Femur (tissue), 1 donor: ENCODE measurements around the gene PDK1.

ENCODE experiments used
- DNase-seq: peaks from one replicate; pipeline ENCODE4 v3.0.0-alpha.2; 2017

PDK1 gene

GRCh38 chr2:172597176-172597842, 41.4 kb downstream of the PDK1 start:
- no peak for DNase-seq

DNA sequence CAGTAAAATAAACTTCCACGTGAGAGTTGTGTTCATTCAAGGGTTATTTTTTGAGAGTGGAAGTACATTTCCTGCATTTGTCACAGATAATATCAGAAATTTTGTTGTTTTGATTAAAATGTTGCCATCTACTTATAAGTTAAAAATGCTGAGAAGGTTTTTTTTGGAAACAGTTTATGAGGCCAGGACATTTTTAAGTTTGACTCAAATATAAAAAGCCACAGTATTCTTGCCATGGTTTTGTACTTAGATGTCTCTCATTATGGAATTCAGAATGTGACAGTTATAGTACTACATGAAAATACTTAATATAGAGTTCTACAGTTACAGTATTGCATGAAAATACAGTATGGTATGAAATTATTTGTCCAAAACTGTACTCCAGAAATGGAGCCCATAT, 44.1 kb downstream of the PDK1 start:
- no peak for DNase-seq

DNA sequence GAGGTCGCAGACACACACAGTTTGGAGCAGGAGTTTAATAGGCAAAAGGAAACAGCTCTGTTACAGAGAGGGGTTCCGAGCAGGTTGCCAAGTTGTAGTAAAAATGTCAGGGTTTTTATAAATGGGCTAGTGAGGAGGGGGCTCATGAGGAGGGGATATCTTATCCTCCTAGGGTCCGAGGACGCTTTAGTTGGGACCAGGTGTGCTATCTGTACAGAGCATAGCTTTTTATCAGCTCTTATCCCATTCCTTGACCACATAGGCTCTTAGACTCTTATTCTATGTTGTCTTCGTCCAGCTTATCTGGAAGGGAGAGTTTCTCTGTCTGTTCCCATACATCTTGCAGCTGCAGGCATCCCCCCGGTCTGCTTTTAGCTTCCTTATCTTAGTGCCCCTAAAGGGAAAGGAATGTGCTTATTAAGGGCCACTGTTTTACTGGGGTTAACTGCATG, 44.7 kb downstream of the PDK1 start:
- no peak for DNase-seq

DNA sequence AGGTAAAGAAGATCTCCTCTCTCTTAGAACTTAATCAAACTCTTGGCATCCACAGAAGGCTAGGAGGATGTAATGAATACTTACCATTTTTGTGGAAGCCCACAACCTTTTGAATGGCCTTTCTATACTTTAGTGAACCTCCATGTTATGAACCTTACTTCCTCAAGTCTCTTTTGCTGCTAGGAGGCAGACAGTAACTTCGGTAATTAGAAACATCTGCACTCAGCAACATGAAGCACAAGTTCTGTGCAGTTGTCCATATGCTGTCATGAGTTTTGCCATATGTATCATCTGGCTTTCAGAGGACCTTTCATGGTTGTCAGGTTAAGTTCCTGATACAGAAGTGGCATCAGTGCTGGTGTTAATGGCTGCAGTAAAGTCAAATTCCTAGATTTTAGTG, 50.4 kb downstream of the PDK1 start:
- no peak for DNase-seq

GRCh38 chr2:172607379-172607928, 51.6 kb downstream of the PDK1 start:
- no peak for DNase-seq

GRCh38 chr2:172609488-172609887, 53.6 kb downstream of the PDK1 start:
- DNase-seq: no peak

DNA sequence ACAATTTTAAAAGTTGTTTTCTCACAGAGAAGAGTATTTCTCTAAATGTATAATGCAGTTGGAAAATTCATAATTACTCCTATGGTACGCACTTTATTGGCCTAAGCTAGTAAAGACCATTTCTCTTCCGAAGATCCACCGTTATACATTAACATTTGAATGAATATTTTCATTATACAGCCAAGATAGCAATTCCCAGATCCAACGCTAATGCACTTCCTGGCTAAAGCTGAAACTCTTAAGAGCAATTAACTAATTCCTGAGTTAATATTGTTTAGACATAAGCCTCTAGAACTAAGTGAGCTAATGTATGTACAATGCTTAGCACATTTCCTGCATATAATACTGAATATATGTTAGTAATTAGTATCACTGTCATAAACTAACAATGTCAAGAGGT, 56.2 kb downstream of the PDK1 start:
- DNase-seq: no peak

DNA sequence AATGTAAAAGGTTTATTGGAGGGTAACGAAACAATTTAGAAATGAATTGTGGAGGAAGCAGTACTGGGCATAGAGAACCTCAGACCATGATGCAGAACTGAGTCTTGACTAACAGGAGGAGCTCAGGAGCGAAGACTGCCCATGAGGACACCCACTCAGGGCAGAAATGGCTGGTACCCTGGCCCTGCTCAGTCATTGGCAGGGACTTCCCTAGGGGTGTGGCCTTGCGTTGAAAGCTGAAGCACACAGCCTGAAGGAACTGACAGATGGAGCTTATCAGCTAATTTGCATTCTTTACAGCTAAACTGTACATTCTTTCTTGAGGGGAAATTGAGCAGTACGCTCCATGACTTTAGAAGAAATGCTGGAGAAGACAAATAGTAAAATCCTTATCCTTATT, 57.1 kb downstream of the PDK1 start:
- no peak for DNase-seq

DNA sequence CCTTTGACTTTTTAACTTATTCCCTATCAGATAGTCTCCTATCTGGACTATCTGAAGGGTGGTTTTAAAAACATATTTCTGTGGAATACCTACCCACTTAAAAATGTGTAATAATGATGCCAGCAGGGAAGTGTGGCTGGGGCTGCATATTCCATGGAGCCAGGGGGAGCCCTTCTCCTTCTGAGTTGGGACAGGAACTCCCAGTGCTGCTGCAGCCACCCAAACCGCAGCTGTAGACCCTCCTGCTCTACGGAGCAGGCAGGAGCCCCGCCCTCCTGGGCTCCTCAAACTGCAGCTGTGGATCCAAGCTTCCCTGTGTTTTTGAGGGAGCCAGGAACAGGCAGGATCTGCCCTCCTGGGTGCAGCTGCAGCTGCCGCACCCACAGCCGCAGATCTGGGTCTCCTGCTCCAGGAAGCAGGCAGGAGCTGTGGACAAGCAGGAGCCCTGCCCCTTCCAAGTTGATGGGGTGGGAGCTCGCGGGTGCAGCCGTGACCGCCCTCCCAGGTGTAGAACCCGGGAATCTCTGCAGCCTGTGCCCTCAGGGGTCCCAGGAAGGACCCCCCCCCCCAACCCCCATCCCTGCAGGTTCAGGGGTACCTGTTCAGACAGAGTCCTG, 57.8 kb downstream of the PDK1 start:
- DNase-seq: no peak

DNA sequence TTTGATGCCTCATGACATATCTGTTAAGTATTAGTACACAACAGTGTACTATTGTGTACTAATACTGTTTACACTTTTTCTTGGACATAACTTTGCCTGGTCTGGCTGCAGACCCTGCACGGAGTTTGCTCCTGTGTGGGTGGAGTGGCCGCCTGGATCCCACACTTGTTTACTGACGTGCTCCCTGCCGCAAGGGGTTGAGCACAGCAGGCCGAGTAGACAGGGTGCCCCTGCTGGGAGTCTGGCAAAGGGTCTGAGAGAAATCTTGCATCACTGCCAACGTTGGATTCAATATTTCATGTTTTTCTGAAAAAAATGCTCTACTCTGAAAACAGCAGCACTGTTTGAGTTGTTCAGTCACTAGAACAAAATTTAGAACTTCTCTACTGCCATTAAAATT, 59.0 kb downstream of the PDK1 start:
- DNase-seq: no peak

DNA sequence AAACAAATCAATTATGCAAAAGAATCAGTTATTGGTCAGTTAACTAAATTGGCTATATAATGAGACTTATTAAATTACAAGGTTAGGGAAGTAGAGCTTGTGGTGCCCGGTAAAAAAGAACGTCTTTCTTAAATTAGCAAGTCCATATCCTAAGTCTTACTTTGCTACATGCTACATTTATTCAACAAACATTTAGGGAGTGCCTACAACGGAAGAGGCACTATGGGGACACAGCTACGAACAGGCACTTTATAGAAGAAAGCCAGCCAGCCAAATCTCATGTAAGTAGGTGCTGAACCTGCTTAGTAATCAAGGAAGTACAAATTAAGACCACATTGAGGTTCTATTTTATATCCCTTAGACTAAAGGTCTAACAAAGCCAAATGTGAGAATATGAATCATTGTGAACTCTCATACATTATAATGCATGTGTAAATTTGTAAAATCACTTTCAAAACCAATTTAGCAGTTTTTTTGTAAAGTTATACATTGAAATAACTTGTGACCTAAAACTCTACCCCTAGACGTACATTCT, 59.9 kb downstream of the PDK1 start:
- no peak for DNase-seq

DNA sequence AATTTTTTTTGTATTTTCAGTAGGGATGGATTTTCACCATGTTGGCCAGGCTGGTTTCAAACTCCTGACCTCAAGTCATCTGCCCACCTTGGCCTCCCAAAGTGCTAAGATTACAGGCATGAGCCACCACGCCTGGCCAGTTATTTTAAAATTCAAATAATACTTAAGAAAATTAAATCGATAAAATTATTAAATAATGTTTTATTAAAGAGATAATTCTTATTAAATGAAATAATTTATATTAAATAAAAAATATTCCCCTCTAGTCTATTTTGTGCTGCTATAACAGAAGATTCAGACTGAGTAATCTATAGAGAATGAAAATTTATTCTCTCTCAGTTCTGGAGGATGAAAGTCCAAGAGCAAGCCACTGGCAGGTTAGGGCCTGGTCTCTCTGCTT, 61.2 kb downstream of the PDK1 start:
- no peak for DNase-seq

DNA sequence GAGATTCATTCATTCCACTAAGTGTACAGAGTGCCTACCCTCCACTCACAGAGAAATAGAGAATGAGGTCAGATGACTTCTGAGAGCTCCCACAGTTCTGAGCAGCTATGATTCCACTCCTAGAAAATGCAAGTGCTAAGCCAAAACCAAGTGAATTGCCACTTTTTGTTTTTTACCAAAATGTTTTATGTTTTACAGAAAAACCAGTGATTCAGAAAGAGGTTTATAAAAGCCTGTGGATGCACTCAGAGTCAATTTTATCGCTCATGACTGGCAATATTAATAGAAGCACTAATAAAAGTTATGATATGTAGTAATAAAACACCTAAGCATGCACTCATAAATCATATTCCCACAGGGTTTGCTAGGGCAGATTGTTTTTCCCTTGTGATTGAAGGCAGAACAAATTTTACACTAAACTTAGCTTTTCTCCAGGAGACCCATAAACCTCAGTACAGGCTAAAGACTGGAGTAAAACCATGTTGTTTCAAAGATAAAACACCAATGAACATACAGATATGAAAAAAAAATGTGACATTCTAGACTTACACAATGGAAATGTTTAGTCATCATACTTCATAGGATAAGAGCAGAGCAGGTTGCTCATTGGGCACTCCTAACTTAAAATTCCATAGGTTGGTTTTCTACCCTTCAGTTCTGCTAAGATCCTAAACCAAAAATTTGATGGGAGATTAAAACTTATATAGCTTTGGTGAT, 67.5 kb downstream of the PDK1 start:
- no peak for DNase-seq

DNA sequence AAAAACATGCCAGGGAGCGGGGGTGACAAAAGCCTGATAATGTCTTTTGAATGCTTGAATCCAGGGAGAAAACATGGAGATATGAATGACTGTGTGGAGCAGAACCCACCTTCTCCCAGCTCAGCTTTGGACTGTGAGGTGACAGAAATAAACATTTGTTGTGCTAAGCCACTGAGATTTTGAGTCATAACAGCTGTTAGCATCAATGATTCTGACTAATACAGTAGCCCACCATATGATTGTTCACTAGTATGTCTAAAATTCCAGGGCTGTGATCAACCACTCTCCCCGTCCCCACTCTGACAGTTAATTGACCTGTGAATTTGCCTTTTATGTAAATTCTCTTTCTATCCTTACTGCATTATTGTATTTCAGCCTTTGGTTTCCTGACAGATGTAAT, 69.1 kb downstream of the PDK1 start:
- DNase-seq: no peak

- no peak for DNase-seq
Observed at GRCh38 chr2:172627181-172627580, 71.3 kb downstream of the PDK1 start.

DNA sequence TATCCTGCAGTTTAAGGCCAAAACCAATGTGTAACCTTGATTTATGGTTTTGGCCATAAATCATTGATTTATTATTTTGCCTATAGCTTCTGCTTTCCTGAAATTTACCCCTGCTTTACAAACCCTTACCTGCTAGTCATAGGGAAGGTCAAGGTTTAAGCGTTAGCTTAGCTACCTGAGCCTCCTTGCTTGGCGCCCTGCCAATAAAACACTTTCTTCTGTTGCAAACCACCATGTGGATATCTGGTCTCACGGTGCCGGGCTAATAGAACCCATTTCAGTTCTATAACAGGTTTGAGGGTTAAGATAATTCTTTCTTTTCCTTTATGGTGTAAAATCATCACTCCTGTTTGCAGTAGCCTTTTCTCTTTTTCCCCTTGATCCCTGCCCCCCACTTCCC, 72.2 kb downstream of the PDK1 start:
- DNase-seq: no peak

DNA sequence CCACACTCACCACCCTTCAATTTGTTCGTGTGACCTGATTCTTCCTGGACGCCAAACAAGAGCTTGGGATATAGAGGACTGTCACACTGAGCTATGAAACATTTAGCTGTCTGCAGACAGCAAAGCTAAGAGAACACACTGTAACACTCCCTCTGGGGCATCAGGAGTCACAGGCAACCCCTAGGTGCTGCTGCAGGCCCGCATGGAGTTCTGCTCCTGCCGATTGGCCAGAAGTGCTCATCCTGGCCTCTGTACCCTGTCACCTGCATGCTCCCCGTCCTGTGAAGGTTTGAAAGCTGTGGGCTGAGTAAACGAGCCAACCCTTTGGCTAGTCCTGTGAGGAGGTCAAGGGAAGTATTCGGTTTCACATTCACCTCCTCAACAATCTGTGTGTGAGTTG, 73.7 kb downstream of the PDK1 start:
- no peak for DNase-seq

GRCh38 chr2:172630181-172630580, 74.3 kb downstream of the PDK1 start:
- DNase-seq: no peak

- no peak for DNase-seq
Observed at GRCh38 chr2:172634477-172634876, 78.6 kb downstream of the PDK1 start.

DNA sequence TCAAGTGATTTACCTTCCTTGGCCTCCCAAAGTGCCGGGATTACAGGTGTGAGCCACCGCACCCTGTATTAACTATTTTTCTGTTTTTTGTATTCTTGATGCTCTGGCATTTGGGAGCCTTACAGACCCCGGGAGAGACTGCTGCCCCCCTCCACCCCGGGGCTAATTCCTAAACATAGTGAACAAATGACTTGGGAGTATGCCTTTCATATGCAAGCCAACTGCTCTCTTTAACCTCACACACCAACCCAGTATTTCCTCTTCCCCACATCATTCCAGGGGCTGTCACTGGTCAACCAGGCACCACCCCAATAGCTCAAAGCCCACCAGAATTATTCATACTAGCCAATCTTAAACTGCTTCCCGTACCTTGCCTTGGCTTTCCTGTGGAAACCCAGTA, 79.7 kb downstream of the PDK1 start:
- DNase-seq: no peak

- DNase-seq: no peak
Observed at GRCh38 chr2:172639256-172639655, 83.4 kb downstream of the PDK1 start.

- DNase-seq: no peak
Observed at GRCh38 chr2:172639823-172640222, 83.9 kb downstream of the PDK1 start.

GRCh38 chr2:172640389-172640788, 84.5 kb downstream of the PDK1 start:
- DNase-seq: no peak
